IPS-18a (cell line): ENCODE data around the gene ZFAND6.
"Not testable (repeated sequence)": the region's sequence is repeated elsewhere in the genome, so short reads cannot be mapped to it uniquely, and the experiment has no call there.

Source experiments
- H3K27ac ChIP-seq: one replicate; pipeline ENCODE4 v1.5.1; 2013; ENCODE audit warnings: low read length
- H3K27me3 ChIP-seq: one replicate; pipeline ENCODE4 v1.6.1; 2013; ENCODE audit warnings: mild to moderate bottlenecking, low read length; ENCODE audit not compliant: control insufficient read depth, insufficient read depth
- H3K36me3 ChIP-seq: one replicate; pipeline ENCODE4 v1.6.1; 2013; ENCODE audit warnings: low read depth, low read length; ENCODE audit not compliant: control insufficient read depth
- H3K4me1 ChIP-seq: one replicate; pipeline ENCODE4 v1.6.1; 2013; ENCODE audit warnings: low read depth, low read length; ENCODE audit not compliant: control insufficient read depth
- H3K4me3 ChIP-seq: one replicate; pipeline ENCODE4 v1.5.1; 2013; ENCODE audit warnings: low read length
- H3K9ac ChIP-seq: one replicate; pipeline ENCODE4 v1.6.1; 2013; ENCODE audit warnings: mild to moderate bottlenecking, low read length, moderate library complexity
- H3K9me3 ChIP-seq: one replicate; pipeline ENCODE4 v1.6.1; 2013; ENCODE audit warnings: low read depth, low read length; ENCODE audit not compliant: control insufficient read depth

Gene ZFAND6

GRCh38 chr15:80020731-80021130 is 38.7 kb upstream of the ZFAND6 start:
- Histone ChIP-seq H3K27me3 (no peaks in the 10 kb centered on the region), H3K4me3 (no peak overlapping the region), H3K9me3 (no peaks in the 10 kb centered on the region), H3K9ac (no peak overlapping the region), H3K36me3 (no peaks in the 10 kb centered on the region), H3K27ac (no peak overlapping the region), H3K4me1 (no peaks in the 10 kb centered on the region)

DNA sequence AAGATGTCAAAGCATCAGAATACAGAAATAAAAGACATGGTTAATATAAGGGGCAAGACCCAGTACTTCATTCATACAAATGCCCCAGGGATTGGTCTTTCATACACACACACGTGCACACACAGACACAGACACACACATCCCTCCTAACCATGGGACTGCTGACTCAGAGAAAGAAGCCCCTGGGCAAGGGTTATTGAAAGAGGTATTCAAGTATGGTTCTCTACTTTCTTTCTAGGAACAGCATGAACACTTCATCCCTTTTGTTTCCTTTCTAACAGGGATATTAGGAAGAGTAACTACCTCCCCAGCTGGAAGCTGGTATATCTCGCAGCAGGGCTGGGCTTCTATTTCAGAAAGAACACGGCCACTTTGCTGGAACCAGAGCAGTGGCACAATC is 33.2 kb upstream of the ZFAND6 start:
- H3K4me3 ChIP-seq: no peak overlapping the region
- no peak overlapping the region for H3K9ac ChIP-seq
- no peaks in the 10 kb centered on the region for H3K27me3 ChIP-seq
- H3K27ac ChIP-seq: no peak overlapping the region
- no peaks in the 10 kb centered on the region for H3K9me3 ChIP-seq
- no peaks in the 10 kb centered on the region for H3K36me3 ChIP-seq
- peaks cover 20% of the 10 kb centered on the region for H3K4me1 ChIP-seq

DNA sequence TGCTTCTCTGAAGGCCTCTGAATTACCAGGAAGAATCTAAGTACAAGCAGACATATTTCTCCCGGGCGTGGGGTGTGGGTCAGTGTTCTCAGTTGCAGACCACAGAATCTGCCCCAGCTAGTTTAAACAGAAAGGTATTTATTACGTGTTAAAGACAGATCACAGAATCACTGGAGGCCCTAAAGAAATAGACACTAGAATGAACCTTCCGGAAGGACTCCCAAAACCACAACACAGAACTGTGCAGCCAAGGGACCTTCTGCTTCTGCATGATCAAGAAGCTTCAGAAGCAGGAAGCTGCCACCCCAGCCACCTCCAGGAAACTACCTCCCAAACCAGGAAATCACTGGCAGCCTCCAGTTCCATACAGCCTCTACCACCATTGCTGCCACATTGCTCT is 32.7 kb upstream of the ZFAND6 start:
- Histone ChIP-seq H3K9ac (no peak overlapping the region), H3K4me3 (no peak overlapping the region), H3K4me1 (peaks cover 20% of the 10 kb centered on the region), H3K27me3 (no peaks in the 10 kb centered on the region), H3K27ac (no peak overlapping the region), H3K9me3 (no peaks in the 10 kb centered on the region), H3K36me3 (no peaks in the 10 kb centered on the region)

DNA sequence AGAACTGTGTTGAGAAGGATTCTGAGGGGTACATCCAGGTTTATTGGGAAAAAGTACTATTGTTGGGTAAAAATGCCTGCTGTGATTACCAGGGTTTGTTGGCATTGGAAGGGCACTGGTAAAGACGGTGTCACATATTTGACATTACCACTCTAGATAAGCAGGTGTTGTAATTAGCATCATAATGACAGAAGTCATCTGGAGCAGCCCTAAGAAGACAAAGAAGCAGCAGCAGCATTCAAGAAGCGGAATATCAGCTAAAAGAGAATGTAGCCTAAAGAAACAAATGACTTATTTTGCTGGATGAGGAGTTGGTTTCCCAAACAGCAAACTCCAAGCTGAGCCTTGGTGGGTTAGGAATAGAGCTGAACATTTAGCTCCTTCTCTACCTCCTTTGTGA is 30.5 kb upstream of the ZFAND6 start:
- H3K4me3 ChIP-seq: no peak overlapping the region
- H3K9ac ChIP-seq: no peak overlapping the region
- H3K36me3 ChIP-seq: no peaks in the 10 kb centered on the region
- no peaks in the 10 kb centered on the region for H3K9me3 ChIP-seq
- H3K27me3 ChIP-seq: no peaks in the 10 kb centered on the region
- no peak overlapping the region for H3K27ac ChIP-seq
- H3K4me1 ChIP-seq: peaks cover 31% of the 10 kb centered on the region

GRCh38 chr15:80031841-80032240 is 27.6 kb upstream of the ZFAND6 start:
- Histone ChIP-seq H3K27me3 (no peaks in the 10 kb centered on the region), H3K27ac (no peak overlapping the region), H3K36me3 (no peaks in the 10 kb centered on the region), H3K4me1 (peaks cover 27% of the 10 kb centered on the region), H3K9me3 (no peaks in the 10 kb centered on the region), H3K4me3 (no peak overlapping the region), H3K9ac (no peak overlapping the region)

DNA sequence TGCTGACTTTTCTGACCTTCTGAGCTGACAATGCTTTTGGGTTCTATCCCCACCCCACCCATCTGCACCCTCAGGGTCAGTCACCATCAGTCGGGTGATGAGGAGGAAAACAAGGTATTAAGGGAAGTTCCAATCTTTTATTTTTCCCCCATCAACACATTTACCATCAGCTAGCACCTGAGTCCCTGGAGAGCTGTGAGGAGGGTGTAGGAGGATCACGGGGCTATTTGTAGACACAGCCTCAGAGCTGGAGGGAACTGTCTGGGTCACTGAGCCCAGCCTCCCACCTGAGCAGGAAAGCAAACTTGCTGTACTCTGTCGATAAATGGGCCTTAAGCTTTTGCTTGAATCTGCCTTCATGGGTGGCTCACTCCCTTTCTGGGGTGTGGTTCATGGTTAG is 24.8 kb upstream of the ZFAND6 start:
- H3K36me3 ChIP-seq: no peaks in the 10 kb centered on the region
- no peaks in the 10 kb centered on the region for H3K9me3 ChIP-seq
- no peak overlapping the region for H3K4me3 ChIP-seq
- no peak overlapping the region for H3K27ac ChIP-seq
- no peaks in the 10 kb centered on the region for H3K27me3 ChIP-seq
- no peak overlapping the region for H3K9ac ChIP-seq
- H3K4me1 ChIP-seq: peaks cover 17% of the 10 kb centered on the region

GRCh38 chr15:80036071-80036470 is 23.4 kb upstream of the ZFAND6 start:
- Histone ChIP-seq H3K9me3 (no peaks in the 10 kb centered on the region), H3K36me3 (no peaks in the 10 kb centered on the region), H3K9ac (no peak overlapping the region), H3K27me3 (no peaks in the 10 kb centered on the region), H3K27ac (no peak overlapping the region), H3K4me3 (no peak overlapping the region), H3K4me1 (peaks cover 17% of the 10 kb centered on the region)

DNA sequence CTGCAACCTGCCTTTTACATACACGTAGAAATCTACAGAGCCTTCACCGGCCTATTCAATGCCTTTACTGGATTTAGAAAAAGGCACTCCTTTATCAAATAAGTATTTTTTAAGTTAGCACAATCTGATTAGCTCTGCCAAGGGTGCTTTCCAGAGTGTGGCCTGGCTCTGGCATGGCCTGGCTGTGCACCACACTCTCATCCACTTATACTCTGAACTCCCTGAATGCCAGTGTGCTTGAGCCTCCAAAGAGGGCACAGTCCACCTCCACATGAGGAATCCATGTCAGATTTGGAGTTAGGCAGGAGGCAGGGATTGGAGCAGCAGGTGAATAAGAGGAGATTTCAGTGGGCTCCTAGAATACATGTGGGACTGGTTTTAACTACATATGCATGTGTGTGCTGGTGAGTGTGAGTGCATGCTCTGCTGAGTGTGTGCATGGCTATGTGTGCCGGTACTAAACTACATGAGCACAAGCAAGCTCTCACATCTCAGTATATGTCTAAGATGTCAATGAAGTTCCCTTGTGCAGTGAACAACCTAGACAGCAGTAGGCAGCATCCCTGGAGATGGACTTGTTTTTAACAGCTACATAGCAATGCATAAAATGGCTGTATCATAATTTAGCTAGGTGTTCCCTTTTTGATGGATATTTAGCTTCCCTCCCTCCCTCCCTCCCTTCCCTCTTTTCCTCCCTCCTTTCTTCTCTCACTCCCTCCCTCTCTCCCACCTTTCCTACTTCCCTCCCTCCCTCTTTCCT is 17.8 kb upstream of the ZFAND6 start:
- H3K9ac ChIP-seq: no peak overlapping the region
- H3K27me3 ChIP-seq: no peaks in the 10 kb centered on the region
- H3K27ac ChIP-seq: no peak overlapping the region
- no peaks in the 10 kb centered on the region for H3K36me3 ChIP-seq
- H3K4me3 ChIP-seq: no peak overlapping the region
- no peaks in the 10 kb centered on the region for H3K9me3 ChIP-seq
- H3K4me1 ChIP-seq: no peaks in the 10 kb centered on the region

- Histone ChIP-seq H3K4me3 (no peak overlapping the region), H3K9me3 (no peaks in the 10 kb centered on the region), H3K27ac (no peak overlapping the region), H3K36me3 (no peaks in the 10 kb centered on the region), H3K9ac (no peak overlapping the region), H3K4me1 (no peaks in the 10 kb centered on the region), H3K27me3 (no peaks in the 10 kb centered on the region)
These were observed 16.9 kb upstream of the ZFAND6 start for GRCh38 chr15:80042568-80042967.

DNA sequence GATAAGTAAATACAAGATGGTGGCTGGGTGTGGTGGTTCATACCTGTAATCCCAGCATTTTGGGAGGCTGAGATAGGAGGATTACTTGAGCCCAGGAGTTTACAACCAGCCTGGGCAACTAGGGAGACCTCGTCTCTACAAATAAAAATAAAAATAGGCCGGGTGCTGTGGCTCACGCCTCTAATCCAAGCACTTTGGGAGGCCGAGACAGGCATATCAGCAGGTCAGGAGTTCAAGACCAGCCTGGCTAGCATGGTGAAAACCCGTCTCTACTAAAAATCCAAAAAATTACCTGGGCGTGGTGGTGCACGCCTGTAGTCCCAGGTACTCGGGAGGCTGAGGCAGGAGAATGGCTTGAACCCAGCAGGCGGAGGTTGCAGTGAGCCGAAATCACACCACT is 14.3 kb upstream of the ZFAND6 start:
- H3K36me3 ChIP-seq, H3K27me3 ChIP-seq, H3K27ac ChIP-seq, H3K9ac ChIP-seq, H3K4me3 ChIP-seq, H3K9me3 ChIP-seq, H3K4me1 ChIP-seq: not testable (repeated sequence)

DNA sequence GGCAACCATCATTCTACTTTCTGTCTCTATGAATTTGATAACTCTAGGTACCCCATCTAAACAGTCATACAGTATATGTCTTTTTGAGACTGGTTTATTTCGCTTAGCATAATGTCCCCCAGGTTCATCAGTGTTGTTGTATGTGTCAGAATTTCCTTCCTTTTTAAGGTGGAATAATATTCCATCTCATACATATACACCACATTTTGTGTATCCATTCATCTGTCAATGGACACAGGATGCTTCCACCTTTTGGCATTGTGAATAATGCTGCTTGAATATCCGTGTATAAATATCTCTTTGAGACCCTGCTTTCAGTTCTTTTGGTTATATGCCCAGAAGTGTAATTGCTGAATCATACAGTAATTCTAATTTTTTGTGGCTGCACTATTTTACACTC is 10.4 kb upstream of the ZFAND6 start:
- Histone ChIP-seq H3K27me3 (no peaks in the 10 kb centered on the region), H3K4me1 (no peaks in the 10 kb centered on the region), H3K9me3 (no peaks in the 10 kb centered on the region), H3K36me3 (no peaks in the 10 kb centered on the region), H3K4me3 (no peak overlapping the region), H3K9ac (no peak overlapping the region), H3K27ac (no peak overlapping the region)

- Histone ChIP-seq H3K9ac (no peak overlapping the region), H3K36me3 (no peaks in the 10 kb centered on the region)
These were observed 6.7 kb upstream of the ZFAND6 start for GRCh38 chr15:80052597-80053304.

More at GRCh38 chr15:80052597-80053304, 6.7 kb upstream of the ZFAND6 start:
- Histone ChIP-seq H3K4me3 (no peak overlapping the region), H3K4me1 (peaks cover 3% of the 10 kb centered on the region), H3K27ac (no peak overlapping the region), H3K9me3 (no peaks in the 10 kb centered on the region), H3K27me3 (no peaks in the 10 kb centered on the region)
